Middle frontal gyrus (tissue), 1 donor: ENCODE data around the gene CLIP1.
"Not testable (repeated sequence)": the region's sequence is repeated elsewhere in the genome, so short reads cannot be mapped to it uniquely, and the experiment has no call there.

Source experiments
- DNase-seq: peaks from one replicate; pipeline ENCODE4 v3.0.0-alpha.2; 2015; ENCODE audit warnings: low spot score; ENCODE audit errors: extremely low spot score

CLIP1 gene

DNA sequence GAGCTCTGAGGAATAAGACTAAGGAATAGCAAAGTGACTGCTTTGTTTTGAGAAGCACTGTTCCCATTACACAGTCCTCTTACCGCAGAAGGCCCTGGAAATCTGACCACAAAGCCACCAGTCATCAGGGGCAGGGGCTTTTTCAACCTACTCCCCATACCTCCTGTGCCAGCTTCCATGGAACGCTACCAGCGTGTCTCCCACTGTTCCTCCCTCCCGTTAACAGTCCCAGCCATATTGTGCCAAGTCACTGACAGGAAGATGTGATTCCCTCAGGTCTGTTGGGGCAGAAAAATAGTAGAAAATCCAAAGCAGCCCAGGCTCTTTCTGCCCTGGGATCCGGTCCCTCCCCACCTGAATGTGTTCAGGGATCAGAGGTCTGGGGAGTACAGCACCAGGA lies 109.5 kb downstream of the CLIP1 start:
- DNase-seq = no peak

DNA sequence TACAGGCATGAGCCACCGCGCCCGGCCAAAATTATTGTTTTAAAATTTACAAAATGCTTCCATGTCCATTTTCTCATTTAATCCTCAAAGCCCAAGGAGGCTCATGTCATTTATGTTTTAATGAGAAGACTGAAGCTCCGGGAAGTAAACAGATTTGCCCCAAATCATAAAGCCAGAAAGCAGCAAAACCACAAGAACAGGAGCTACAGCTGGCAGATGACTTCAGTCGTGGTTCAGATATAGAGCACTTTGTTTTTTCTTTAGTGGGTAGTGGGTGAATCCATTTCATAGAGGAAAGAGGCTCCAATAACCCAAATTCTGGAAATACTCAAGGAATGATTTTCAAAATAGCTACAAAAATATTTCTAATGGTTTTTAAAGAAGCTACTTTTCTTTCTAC lies 110.8 kb downstream of the CLIP1 start:
- DNase-seq = no peak

DNA sequence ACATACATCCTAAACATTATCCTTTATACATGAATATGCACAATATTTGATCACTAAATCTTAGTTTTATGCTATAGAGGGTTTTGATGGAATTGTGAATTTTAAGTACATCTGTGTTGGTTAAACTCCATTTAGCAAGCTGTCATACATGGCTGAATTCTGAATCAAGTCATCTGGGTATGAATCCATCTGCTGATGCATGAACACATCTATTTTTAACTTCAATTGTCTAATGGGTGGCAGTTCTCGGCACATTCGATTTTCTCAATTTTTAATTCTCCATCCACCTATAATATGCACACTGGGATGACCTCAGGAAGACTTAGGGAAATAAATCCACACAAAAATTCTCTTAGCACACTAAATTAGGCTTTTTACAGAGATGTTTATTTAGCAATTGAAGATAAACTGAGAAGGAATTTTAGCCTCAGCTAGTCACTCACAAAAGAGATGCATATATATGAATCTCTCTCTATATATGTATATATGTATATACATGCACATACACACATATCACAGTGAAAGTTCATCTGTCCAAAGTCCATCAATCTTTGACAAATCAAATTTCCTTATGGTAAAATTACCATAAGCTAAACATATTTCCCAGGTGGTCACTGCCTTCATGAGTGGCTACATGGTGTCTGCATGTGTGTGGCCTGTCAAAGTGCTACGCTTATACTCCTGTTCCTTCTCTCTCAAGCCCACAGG lies 111.7 kb downstream of the CLIP1 start:
- no peak for DNase-seq

DNA sequence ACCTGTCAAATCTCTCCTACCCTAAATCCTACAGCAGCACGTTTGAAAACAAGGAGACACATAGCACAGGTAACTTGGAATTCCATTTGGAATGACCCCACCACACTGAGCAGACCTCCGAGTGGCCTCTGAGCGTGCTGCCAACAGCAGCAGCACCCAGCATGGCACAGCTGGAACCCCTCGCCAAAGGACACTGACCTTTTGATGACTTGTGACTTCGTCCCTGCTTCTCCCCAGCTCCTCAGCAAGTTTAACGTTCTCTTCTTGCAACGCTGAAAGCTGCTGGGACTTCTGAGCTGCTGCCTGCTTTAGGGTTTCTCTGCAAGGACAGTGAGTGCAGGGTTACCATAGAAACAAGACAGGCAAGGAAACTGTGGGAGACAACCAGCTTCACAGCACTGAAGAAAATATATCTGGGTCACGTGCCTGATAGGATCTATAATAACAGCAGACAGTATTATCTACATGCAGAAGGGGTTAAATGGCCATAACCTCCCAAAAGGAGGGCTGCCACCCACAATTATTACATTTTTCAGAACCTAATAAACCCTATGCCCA lies 112.8 kb downstream of the CLIP1 start:
- no peak for DNase-seq

DNA sequence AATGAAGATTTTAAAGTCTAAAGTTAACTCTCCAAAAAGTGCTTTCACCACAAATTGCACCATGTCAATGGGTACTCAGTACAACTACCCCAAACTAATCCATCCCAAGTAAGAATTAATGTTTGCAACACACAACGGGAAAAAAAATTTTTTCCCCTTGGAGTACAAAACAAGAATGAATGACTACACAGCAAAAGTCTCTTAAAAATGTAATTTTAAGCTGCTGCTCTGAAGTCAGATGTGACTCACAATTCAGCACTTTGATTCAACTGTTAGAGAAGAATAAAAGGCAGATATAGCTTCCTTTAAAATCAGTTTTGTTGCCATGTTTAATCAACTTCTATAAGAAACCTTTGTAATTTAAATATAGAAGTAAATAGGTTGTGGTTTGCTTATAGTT lies 113.7 kb downstream of the CLIP1 start:
- DNase-seq = no peak

DNA sequence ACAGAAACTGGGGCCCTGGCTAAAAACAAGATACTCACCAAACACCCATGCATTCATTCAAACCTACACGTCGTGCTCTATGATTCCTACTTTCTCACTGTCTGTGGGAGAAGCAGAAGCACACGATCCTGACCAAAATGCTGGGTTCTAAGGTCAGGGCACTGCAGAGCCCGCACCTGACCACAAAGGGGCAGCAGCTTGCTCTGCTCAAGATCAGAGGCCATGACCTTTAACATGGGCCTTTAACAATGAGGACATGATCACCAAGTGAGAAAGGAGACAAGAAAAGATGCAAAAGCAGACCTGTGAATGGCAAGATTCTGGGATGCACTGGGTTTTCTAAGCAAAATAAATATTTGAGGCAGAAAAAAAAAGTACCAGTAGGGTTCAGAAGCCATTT lies 116.1 kb downstream of the CLIP1 start:
- no peak for DNase-seq

DNA sequence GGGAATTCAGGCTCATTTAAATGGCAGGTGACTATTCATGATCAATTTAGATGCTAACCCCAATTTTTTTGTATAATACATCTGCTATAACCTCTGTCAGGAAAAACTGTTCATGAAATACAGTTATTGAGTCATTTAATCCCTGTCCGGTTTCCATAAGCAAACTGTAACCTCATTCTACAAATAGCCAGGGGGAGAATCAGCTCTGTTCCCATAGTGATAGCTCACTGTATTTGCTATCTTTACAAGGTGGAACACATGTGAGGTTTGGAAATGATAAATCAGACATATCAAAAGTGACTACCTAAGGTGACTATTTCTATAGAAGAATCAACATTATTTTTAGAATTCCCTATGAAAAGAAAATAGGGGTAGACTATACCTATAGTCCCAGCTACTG lies 117.5 kb downstream of the CLIP1 start:
- no peak for DNase-seq

DNA sequence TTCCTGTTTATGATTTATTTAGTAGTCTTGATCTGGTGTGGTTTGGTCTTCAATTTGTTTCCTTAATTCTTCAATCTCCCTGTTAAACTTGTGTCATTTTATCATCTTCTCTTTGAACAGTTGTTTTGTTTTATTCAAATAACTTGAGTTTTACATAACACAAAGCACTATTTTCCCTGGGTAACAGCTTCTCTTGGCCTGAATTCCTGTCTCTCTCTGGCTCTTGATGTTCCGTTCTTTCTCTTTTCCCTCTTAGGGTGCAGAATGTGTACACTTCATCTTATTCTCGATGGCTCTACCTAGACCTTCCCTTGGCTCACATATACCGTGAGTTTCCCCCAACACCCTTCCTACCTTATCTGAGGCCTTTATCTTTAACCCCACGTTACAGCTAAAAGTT lies 119.4 kb downstream of the CLIP1 start:
- no peak for DNase-seq

DNA sequence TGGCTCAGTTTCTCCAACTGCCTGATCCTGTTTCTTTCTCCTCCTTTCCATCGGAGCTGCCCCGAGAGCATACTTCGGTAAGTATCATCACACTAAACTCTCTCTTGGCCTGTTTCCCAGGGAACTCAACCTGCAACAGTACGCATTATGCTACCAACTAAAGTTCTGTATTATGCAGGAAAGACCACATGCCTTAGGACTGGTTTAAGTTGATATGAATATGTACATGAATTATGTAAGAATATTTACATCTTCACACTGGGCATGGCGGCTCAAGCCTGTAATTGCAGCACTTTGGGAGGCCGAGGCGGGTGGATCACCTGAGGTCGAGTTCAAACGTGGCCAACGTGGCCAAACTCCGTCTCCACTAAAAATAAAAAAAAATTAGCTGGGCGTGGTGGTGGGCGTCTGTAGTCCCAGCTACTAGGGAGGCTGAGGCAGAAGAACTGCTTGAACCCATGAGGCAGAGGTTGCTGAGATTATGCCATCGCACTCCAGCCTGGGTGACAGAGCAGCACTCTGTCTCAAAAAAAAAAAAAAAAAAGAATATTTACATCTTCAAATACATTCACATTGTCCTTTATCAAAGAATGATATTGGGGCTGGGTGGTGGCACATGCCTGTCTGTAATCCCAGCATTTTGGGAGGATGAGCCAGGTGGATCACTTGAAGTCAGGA lies 124.3 kb downstream of the CLIP1 start:
- no peak for DNase-seq

DNA sequence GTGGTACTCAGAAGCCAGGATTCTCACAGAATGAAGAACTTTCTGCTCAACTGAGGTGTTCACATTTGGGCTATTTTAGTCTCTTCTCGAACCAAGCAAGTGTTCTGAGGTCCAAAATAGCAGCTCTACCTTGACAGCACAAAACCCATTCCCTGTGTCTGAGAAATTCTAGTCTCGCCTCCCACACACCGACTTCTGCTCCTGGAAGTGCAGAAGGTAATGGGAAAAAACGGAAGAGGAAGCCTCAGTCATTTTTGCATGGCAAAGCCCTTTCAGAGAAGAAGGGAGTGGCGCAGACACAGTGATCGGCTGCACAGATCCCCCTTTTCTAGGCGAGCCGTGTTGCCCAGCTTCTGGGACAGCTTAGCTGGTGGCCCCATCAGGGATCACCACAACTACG lies 125.0 kb downstream of the CLIP1 start:
- DNase-seq = no peak

DNA sequence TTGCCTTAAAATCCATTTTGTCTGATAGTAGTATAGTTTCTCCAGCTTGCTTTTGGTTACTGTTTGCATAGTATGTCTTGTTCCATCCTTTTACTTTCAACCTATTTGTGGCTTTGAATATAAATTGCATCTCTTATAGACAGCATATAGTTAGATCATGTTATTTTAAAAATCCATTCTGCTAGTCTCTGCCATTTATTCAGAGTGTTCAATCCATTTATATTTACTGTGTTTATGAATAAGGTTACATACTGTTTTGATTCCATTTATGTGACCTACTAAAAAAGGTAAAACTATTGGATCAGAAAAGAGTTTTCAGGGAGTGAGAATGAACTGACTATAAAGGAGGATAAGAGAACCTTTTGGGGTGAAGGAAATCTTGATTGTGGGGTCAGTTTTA lies 126.6 kb downstream of the CLIP1 start:
- DNase-seq = no peak

DNA sequence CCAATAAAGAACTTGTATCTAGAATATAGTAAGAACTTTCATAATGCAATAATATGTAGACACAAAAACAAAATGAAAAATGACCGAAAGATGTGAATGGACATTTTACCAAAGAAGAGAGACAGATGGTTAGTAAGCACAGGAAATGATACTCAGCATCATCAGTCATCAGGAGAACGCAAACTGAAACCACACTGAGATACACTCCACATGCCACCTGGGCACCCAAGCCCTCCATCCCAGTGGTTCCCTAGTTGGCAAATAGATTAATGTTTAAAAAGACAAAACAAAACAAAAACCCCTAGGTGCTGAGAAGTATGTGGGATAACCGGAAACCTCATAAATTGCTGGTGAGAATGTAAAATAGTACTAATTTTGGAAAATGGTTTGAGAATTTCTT lies 129.4 kb downstream of the CLIP1 start:
- no peak for DNase-seq

DNA sequence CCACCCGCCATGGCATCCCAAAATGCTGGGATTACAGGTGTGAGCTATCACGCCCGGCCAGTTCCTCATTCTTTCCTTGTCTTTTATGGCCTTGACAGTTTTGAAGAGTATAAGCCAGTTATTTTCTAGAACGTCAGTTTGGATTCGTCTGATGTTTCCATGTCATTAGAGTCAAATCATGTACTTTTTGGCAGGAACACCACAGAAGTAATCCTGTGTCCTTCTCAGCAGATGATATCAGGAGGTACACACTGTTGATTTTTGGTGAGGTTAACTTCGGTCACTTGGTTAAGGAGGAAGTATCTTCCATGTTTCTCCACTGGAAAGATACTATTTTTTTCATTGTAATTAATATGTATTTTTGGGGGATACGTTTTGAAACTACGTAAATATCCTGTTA lies 131.0 kb downstream of the CLIP1 start:
- no peak for DNase-seq

DNA sequence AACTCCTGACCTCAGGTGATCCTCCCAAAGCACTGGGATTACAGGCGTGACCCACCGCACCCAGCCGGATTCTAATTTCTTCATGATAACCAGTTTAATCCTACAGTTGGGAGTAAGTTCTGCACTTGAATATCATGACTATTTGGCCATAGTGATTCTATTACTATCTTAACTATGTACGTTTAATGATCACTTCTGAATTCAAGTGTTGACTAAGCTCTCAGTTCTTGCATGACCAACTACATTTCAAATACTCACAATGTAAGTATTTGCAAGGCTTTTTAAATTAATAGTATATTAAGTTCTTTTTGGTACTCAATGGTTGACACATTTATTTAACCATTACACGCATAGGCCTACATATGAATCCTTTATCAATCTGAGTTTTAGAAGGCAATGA lies 138.8 kb downstream of the CLIP1 start:
- no peak for DNase-seq

DNA sequence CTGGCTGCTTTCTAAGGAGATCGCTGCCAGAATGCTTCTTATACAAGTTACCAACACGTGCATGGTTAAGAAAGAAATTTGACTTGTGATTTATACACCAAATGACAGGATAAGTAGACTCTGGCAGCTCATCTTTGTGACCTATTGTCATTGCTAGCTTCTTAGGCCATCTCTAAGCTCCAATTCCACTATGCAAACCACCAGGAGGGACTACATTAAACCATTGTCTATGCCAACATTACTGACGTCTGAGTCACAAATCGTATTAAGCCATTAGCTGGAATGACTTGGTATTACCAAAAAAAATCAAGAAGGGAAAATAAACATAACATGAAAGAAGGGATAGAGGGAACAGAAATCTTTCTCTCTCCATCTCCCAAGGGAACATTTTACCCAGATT lies 140.4 kb downstream of the CLIP1 start:
- DNase-seq = no peak

DNA sequence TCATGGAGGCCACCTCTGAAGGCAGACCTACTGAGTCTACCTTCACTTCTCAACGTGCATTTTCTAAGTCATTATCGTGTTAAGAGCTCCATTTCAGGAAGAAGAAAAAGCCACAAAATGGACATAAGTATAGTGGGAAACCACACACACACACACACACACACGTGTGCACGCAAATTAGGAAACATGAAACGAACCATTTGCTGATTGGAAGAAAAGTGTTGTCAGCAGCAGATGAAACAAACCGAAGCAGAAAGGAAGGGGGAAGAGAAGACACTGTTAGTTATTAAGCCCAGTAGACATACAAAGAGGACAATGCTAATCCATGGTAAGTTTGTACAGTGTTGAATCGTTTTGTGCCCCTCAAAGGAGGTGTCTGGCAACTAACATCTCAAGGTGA lies 146.2 kb downstream of the CLIP1 start:
- DNase-seq = no peak

DNA sequence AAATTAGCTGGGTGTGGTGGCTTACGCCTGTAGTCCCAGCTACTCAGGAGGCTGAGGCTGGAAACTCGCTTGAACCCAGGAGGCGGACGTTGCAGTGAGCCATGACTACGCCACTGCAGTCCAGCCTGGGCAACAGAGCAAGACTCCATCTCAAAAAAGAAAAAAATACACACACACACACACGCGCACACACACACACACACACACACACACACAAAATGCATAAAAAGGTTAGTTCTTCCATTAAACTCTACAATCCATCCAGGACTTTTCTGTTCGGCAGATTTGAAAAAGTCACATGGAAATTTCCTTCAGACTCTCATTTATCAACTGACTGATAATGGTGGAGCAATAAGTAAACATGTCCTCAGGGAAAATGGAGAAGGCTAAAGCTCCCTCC lies 147.0 kb downstream of the CLIP1 start:
- DNase-seq = no peak

DNA sequence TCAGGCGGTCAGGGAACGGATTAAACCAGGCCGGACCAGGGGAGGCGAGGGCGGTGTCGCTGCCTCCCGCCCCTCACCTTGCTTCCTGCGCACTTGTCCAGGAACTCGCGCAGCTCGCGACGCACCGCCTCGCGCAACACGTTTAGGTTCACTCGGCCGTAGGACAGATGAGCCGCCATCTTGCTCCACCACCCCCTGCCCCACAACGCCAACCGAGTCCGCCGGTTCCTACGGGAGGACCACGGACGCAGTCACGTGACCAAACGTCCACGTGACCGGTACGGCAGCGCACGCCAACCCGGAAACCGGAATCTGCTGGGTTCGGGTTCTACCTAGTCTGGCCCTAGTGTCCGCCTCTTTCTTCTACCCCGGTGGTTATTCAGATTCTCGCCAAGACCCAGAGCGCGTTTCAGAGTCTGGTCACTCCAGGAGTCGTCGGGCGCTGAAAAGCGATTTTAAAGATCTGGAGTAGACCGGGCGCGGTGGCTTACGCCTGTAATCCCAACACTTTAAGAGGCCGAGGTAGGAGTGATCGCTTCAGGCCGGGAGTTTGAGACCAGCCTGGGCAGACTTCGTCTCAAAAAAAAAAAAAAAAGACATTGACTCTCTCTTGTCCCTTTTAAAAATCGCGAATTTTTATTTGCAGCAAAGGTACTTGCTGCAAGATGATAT lies 156.1 kb downstream of the CLIP1 start, which contains the start of gene VPS33A:
VPS33A (minus strand) TSS at position 265 of the 672 bp plus-strand sequence; CDS start at position 179, 86 bp downstream.
- DNase-seq = peak; percentile 91

DNA sequence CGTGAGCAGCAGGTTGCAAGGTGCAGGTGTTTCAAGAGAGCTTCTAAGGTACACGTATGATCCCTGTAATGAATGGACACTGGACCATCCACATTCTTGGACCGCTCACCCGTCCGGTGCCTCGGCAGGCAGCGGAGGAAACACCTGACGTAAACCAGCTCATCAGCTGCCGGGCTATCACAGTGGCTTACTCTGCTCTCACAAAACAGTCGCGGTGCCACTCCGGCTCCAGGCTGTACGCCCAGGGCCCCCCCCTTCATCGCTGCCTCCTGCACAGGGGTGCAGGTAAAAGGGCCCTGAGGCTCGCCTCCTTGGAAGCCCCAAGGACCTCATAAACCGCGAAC lies 156.6 kb downstream of the CLIP1 start:
- DNase-seq = no peak

DNA sequence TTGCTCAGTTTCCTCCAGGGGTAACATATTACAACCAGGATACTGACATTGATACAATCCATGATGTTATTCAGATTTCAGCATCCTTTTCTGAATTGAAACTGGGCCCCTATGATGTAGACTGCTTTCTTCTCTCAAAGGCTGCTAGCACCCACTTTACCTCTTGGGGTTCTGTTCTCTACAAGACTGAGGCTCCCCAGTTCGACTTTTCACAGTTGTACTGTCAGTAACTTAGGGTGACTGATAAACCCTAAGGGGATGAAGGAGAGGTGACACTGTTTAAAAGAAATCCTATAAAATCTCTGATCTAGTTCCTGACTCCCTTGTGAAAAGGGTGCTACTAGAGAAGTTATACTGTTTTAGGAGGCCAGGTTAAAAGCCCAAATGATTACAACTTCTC lies 157.0 kb downstream of the CLIP1 start:
- DNase-seq = no peak

DNA sequence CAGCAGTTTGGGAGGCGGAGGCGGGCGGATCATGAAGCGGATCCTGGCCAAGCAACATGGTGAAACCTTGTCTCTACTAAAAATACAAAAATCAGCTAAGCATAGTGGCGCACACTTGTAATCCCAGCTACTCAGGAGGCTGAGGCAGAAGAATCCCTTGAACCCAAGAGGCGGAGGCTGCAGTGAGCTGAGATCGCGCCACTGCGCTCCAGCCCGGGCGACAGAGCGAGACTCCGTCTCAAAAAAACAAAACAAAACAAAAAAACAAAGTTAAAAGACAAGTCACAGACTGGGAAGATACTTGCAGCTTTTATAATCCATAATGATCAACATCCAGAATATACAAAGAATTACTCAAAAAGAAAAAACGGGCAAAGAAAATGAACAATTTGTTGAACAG lies 161.7 kb downstream of the CLIP1 start:
- DNase-seq = not testable (repeated sequence)

DNA sequence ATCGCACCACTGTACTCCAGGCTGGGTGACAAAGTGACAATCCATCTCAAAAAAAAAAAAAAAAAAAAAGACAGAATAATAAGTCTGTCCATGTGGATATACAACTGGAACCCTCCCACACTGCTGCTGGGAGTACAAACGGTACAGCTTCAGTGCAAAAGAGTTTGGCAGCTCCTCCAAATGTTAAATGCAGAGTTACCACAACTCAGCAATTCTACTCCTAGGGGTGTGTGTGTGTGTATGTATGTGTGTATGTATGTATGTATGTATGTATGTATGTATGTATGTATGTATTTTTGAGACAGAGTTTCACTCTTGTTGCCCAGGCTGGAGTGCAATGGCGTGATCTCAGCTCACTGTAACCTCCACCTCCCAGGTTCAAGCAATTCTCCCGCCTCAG lies 163.5 kb downstream of the CLIP1 start:
- DNase-seq = not testable (repeated sequence)
